PC-3 (cell line): ENCODE results near the gene DPH3.

Source experiments
- EZH2 ChIP-seq: fragments of 300-600 bp; sonication (generic); IDR thresholded peaks from one replicate; pipeline ENCODE4 v1.6.1; 2017; ENCODE audit warnings: antibody characterized with exemption, mild to moderate bottlenecking, low read length; ENCODE audit not compliant: unreplicated experiment
- TF ChIP-seq, protein P1 (sequence below): fragments of 300-600 bp; sonication (generic); conservative IDR thresholded peaks from 2 replicates; pipeline ENCODE4 v1.5.1; 2017; ENCODE audit warnings: antibody characterized with exemption, low read depth, mild to moderate bottlenecking, low read length

DNA sequence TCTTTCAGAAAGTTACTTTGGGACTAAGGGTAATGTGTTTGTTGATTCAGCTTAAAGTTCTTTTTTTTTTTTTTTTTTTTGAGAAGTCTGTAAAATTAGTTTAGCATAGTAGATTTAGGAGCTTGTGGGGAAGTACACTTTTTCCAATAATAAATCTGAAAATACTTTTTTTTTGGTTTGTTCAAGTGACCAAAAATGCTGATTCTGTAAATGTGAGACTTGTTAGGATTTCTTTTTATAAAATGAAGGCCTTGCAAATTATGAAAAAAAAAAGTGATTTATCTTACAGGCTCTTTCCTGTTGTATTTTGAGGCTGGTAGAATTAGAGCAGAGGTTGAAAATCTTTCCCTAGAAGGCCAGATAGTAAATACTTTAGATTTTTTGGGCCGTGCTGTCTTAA lies 7.8 kb upstream of the DPH3 start:
- TF ChIP-seq, protein P1, sequence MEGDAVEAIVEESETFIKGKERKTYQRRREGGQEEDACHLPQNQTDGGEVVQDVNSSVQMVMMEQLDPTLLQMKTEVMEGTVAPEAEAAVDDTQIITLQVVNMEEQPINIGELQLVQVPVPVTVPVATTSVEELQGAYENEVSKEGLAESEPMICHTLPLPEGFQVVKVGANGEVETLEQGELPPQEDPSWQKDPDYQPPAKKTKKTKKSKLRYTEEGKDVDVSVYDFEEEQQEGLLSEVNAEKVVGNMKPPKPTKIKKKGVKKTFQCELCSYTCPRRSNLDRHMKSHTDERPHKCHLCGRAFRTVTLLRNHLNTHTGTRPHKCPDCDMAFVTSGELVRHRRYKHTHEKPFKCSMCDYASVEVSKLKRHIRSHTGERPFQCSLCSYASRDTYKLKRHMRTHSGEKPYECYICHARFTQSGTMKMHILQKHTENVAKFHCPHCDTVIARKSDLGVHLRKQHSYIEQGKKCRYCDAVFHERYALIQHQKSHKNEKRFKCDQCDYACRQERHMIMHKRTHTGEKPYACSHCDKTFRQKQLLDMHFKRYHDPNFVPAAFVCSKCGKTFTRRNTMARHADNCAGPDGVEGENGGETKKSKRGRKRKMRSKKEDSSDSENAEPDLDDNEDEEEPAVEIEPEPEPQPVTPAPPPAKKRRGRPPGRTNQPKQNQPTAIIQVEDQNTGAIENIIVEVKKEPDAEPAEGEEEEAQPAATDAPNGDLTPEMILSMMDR = no peak
- no peak for TF ChIP-seq EZH2
